ENCODE measurements around the gene PLEKHO2. TPM values are rescaled to one million over a fixed set of nuclear protein-coding genes. Genes with fewer than 3 reads are reported as not detected.

Gene PLEKHO2
- total RNA-seq, 2 donors from 2014 or later: 4.4 to 13.6 TPM

DNA sequence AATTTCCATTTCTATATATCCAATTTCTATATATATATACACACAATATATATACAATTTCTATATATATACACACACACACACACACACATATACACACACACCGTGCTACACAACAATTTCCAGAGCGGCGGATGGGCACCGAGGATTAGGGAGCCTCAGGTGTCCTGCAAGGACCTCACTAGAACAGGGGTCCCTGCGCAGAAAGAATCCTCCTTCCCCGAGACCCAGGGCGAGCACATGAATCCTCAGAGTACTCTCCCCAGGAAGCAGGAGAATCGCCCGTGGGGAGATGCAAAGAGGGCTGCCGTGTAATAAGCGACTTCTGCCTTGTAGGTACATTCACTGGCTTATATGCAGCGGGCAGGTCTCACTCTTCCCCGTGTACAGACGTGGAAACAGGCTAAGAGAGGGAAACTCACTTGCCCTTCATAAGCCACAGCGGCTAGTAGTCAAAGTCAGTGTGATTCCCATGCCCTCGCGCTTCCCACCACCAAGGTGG lies 16.7 kb upstream of the PLEKHO2 start:
- no peak overlapping the region for H3K27ac ChIP-seq
- no peaks in the 10 kb centered on the region for H3K9me3 ChIP-seq
- peak overlapping the region; percentile 41 for H3K4me3 ChIP-seq
- peaks cover 5% of the 10 kb centered on the region for H3K4me1 ChIP-seq
- no peak for DNase-seq
- intact Hi-C loops (cut with DNase I): no loop called here
- TF ChIP-seq, protein P1, sequence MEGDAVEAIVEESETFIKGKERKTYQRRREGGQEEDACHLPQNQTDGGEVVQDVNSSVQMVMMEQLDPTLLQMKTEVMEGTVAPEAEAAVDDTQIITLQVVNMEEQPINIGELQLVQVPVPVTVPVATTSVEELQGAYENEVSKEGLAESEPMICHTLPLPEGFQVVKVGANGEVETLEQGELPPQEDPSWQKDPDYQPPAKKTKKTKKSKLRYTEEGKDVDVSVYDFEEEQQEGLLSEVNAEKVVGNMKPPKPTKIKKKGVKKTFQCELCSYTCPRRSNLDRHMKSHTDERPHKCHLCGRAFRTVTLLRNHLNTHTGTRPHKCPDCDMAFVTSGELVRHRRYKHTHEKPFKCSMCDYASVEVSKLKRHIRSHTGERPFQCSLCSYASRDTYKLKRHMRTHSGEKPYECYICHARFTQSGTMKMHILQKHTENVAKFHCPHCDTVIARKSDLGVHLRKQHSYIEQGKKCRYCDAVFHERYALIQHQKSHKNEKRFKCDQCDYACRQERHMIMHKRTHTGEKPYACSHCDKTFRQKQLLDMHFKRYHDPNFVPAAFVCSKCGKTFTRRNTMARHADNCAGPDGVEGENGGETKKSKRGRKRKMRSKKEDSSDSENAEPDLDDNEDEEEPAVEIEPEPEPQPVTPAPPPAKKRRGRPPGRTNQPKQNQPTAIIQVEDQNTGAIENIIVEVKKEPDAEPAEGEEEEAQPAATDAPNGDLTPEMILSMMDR (IDR thresholded peaks at IDR 0.05): no peak
- H3K36me3 ChIP-seq: no peaks in the 10 kb centered on the region
- H3K9ac ChIP-seq (ENCODE audit: low read depth in 2 of 2, low read length in 2 of 2): peak overlapping the region; percentile 30 to 73
- no peaks in the 10 kb centered on the region for H3K27me3 ChIP-seq

DNA sequence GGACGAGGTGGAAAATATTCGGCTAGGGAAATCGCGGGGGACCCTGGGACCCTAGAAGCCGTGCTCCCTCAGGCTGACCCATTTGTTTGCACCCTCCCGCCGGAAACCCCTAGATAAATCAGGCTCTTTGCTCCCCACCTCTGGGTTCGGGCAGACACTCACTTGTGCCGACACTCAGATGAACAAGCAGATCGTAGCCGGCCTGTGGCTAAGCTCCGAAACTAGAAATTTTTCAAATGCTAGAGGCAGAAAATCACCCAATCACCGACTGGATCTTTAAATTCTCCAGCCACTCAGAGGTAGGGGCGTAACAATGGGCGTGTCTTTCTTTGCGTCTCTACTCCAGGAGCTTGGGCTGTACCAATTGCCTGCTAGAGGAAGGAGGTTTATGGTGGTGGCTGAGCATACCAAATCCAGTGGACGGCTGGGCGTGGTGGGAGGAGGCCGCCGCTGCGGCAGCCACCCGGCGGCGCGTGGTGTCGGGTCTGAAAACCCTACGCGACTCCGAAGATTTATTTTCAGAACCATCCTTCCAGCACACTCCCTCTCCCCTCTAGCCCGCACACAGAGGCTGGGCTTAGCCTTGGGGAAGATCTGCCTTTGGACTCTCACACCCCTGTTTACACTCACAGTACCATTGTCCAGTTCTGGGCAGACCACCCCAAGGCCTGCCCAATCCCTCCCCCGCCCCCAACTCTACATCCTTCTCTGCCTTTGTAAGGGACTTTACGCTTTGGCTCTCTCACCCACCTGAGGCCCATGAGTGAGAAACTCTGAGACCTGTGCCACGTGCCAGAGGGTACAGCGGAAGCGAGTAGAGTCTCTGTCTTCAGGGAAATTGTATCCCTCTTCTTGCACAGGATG lies 16.1 kb upstream of the PLEKHO2 start, which contains the start of gene PIF1:
TSS of gene PIF1 (minus strand) at position 217 of the 864 bp plus-strand sequence. CDS start 1,312 bp downstream, outside the sequence.
- Histone ChIP-seq H3K9ac (ENCODE audit: low read depth in 2 of 2, low read length in 2 of 2) (peak within 1 kb of the TSS; percentile 66 to 73), H3K36me3 (no peaks in the 10 kb centered on the region), H3K4me3 (peak within 1 kb of the TSS; percentile 41), H3K27me3 (no peaks in the 10 kb centered on the region), H3K9me3 (no peaks in the 10 kb centered on the region), H3K27ac (no peak within 1 kb of the TSS), H3K4me1 (peaks cover 5% of the 10 kb centered on the region)
- TF ChIP-seq, protein P1 (IDR thresholded peaks at IDR 0.05): no peak
- intact Hi-C loops (cut with DNase I): no loop called here
- DNase-seq: peak; percentile 95

DNA sequence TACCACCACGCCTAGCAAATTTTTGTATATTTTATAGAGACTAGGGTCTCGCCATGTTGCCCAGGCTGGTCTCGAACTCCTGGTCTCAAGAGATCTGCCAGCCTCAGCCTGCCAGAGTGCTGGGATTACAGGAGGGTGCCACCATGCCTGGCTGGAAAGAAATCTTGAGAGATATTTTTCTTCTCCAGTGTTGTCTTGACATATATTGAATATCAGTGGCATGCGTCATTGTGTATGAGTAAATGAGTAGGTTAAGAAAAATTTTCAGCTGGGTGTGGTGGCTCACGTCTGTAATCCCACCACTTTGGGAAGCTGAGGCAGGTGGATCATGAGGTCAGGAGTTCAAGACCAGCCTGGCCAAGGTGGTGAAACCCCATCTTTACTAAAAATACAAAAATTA lies 12.7 kb upstream of the PLEKHO2 start:
- no peaks in the 10 kb centered on the region for H3K9me3 ChIP-seq
- no peak overlapping the region for H3K9ac ChIP-seq (ENCODE audit: low read depth in 2 of 2, low read length in 2 of 2)
- intact Hi-C loops (cut with DNase I): no loop called here
- no peak overlapping the region for H3K4me3 ChIP-seq
- peaks cover 5% of the 10 kb centered on the region for H3K4me1 ChIP-seq
- no peak for DNase-seq
- no peak overlapping the region for H3K27ac ChIP-seq
- TF ChIP-seq, protein P1 (IDR thresholded peaks at IDR 0.05): no peak
- H3K27me3 ChIP-seq: no peaks in the 10 kb centered on the region
- H3K36me3 ChIP-seq: no peaks in the 10 kb centered on the region

DNA sequence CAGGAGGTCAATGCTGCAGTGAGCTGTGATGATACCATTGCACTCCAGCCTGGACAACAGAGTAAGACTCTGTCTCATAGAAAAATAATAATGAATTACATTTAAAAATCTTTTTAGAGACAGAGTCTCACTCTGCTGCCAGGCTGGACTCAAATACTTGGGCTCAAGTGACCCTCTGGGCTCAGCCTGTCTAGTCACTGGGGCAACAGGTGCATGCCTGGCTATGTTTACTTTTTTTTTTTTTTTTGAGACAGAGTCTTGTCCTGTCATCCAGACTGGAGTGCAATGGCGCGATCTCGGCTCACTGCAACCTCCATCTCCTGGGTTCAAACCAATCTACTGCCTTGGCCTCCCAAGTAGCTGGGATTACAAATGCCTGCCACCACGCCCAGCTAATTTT lies 8.0 kb upstream of the PLEKHO2 start:
- Histone ChIP-seq H3K4me1 (no peaks in the 10 kb centered on the region), H3K36me3 (no peaks in the 10 kb centered on the region), H3K9me3 (no peaks in the 10 kb centered on the region), H3K9ac (ENCODE audit: low read depth in 2 of 2, low read length in 2 of 2) (no peak overlapping the region), H3K27me3 (no peaks in the 10 kb centered on the region), H3K4me3 (no peak overlapping the region), H3K27ac (no peak overlapping the region)
- no peak for DNase-seq
- TF ChIP-seq, protein P1 (IDR thresholded peaks at IDR 0.05): no peak
- intact Hi-C loops (cut with DNase I): no loop called here

DNA sequence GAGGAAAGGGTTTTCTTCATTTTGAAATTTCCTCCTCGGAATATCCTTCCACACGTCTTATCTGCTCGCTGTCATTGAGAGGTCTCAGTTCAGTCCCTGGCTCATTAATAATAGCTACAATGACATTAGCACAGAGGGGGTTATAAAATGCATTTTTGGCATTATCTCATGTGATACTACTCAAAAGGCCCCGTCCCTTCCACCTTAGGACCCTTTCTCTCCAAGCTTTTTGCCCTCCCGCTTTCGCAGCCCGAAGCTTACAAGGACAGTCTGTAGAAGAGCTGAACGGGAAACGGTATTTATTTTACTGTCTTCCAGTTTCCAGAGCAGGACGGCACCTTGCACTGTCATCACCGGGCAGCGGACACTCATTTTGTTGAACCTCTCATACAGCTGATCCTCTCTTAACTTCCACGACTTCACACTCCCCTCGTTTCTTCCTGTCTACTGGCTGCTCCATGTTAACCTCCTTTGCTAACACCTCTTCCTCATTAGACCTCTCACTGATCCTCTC lies 5.6 kb upstream of the PLEKHO2 start:
- Histone ChIP-seq H3K27ac (no peak overlapping the region), H3K4me1 (no peaks in the 10 kb centered on the region), H3K4me3 (no peak overlapping the region), H3K9ac (ENCODE audit: low read depth in 2 of 2, low read length in 2 of 2) (peak overlapping the region in 1 of 2 donors; percentile 3), H3K36me3 (no peaks in the 10 kb centered on the region), H3K27me3 (no peaks in the 10 kb centered on the region), H3K9me3 (no peaks in the 10 kb centered on the region)
- intact Hi-C loops (cut with DNase I): no loop called here
- no peak for DNase-seq
- TF ChIP-seq, protein P1 (IDR thresholded peaks at IDR 0.05): no peak

All from colonic mucosa (tissue), 4 donors.